DND-41 (cell line): ENCODE measurements around the gene ADNP.

Experiments used
- EZH2 ChIP-seq: IDR thresholded peaks from 3 replicates; pipeline ENCODE4 v1.6.1; 2012; ENCODE audit warnings: borderline replicate concordance, low read depth, mild to moderate bottlenecking, moderate library complexity, low read length, inconsistent platforms; ENCODE audit not compliant: severe bottlenecking
- TF ChIP-seq, protein P1 (sequence below): IDR thresholded peaks from 2 replicates; pipeline ENCODE4 v1.5.1; 2012; ENCODE audit warnings: borderline replicate concordance, low read length, moderate library complexity, mild to moderate bottlenecking; ENCODE audit not compliant: poor library complexity, severe bottlenecking; ENCODE audit errors: extremely low read depth

DNA sequence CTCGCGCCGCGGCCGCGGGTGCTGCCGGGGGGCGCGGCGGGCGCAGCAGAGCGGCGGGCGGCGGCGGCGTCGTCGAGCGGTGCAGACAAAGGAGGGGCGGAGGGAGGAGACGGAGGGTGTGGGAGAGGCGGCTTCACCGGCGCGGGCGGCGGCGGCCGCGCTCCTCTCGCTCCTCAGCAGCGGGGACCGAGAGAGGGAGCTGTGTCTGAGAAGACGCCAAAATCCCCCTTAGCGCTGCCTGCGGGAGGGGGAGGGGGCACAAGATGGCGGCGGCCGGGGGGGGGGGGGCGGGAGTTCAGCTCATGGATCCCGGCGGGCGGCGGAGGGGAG lies 296 bp downstream of the ADNP start:
- TF ChIP-seq, protein P1, sequence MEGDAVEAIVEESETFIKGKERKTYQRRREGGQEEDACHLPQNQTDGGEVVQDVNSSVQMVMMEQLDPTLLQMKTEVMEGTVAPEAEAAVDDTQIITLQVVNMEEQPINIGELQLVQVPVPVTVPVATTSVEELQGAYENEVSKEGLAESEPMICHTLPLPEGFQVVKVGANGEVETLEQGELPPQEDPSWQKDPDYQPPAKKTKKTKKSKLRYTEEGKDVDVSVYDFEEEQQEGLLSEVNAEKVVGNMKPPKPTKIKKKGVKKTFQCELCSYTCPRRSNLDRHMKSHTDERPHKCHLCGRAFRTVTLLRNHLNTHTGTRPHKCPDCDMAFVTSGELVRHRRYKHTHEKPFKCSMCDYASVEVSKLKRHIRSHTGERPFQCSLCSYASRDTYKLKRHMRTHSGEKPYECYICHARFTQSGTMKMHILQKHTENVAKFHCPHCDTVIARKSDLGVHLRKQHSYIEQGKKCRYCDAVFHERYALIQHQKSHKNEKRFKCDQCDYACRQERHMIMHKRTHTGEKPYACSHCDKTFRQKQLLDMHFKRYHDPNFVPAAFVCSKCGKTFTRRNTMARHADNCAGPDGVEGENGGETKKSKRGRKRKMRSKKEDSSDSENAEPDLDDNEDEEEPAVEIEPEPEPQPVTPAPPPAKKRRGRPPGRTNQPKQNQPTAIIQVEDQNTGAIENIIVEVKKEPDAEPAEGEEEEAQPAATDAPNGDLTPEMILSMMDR: no peak
- TF ChIP-seq EZH2: no peak
